Stimulated activated CD8-positive, alpha-beta memory T cell treated with anti-CD3 and anti-CD28 coated beads, Interleukin-7, amount 100 ng/mL, for 48 hours (primary cell): ENCODE results near the gene CNTFR.
"Not testable (repeated sequence)": the region's sequence is repeated elsewhere in the genome, so short reads cannot be mapped to it uniquely, and the experiment has no call there.

ENCODE experiments used
- DNase-seq, 2 donors: peaks; one replicate each; pipeline ENCODE4 v3.0.0-alpha.2; 2020; ENCODE audit warnings: low read depth in 1 of 2; ENCODE audit errors: extremely low read depth in 1 of 2

CNTFR gene

GRCh38 chr9:34589636-34590380, at the start of gene CNTFR:
TSS of gene CNTFR (minus strand) at chr9:34589724. CDS start at chr9:34568981, 20,743 bp downstream.
- no peak for DNase-seq

GRCh38 chr9:34639322-34639721, 49.8 kb upstream of the CNTFR start:
- DNase-seq = not testable (repeated sequence)

GRCh38 chr9:34638138-34638445, 48.6 kb upstream of the CNTFR start:
- DNase-seq = no peak

GRCh38 chr9:34637356-34638137, 48.0 kb upstream of the CNTFR start, which contains the start of gene SIGMAR1:
TSS of gene SIGMAR1 (minus strand) at chr9:34637787. CDS start at chr9:34637697, 90 bp downstream.
- DNase-seq = peak; percentile 86 to 88

- DNase-seq = no peak
Observed at GRCh38 chr9:34636791-34637355, 47.3 kb upstream of the CNTFR start.

GRCh38 chr9:34635556-34635955, 46.0 kb upstream of the CNTFR start:
- DNase-seq = no peak

GRCh38 chr9:34634551-34635248, 45.2 kb upstream of the CNTFR start:
- DNase-seq = no peak

GRCh38 chr9:34633851-34634550, 44.5 kb upstream of the CNTFR start:
- DNase-seq = peak in 1 of 2 donors; percentile 48

GRCh38 chr9:34633166-34633565, 43.6 kb upstream of the CNTFR start:
- DNase-seq = no peak

GRCh38 chr9:34630402-34631154, 41.1 kb upstream of the CNTFR start:
- no peak for DNase-seq

- DNase-seq = no peak
Observed at GRCh38 chr9:34629491-34629808, 39.9 kb upstream of the CNTFR start.

- no peak for DNase-seq
Observed at GRCh38 chr9:34628656-34629490, 39.3 kb upstream of the CNTFR start, which contains the start of gene ARID3C. TSS of gene ARID3C (minus strand) at chr9:34629066. CDS start at chr9:34628014, 1,052 bp downstream.

GRCh38 chr9:34627716-34628655, 38.5 kb upstream of the CNTFR start:
- no peak for DNase-seq

GRCh38 chr9:34625186-34625486, 35.6 kb upstream of the CNTFR start:
- no peak for DNase-seq

- no peak for DNase-seq
Observed at GRCh38 chr9:34624475-34625185, 35.1 kb upstream of the CNTFR start.

- DNase-seq = no peak
Observed at GRCh38 chr9:34623374-34624235, 34.1 kb upstream of the CNTFR start.
